HG03175 (cell line): ENCODE data around the gene USP15.
A peak's percentile ranks its signal among the peaks of the same experiment; 100 is the strongest.

ENCODE experiments used
- ATAC-seq: cut with Tn5 transposase; IDR thresholded peaks from one replicate; pipeline ENCODE4 v1.9.1; 2021; ENCODE audit warnings: mild to moderate bottlenecking, moderate library complexity; ENCODE audit not compliant: unreplicated experiment

USP15 gene

DNA sequence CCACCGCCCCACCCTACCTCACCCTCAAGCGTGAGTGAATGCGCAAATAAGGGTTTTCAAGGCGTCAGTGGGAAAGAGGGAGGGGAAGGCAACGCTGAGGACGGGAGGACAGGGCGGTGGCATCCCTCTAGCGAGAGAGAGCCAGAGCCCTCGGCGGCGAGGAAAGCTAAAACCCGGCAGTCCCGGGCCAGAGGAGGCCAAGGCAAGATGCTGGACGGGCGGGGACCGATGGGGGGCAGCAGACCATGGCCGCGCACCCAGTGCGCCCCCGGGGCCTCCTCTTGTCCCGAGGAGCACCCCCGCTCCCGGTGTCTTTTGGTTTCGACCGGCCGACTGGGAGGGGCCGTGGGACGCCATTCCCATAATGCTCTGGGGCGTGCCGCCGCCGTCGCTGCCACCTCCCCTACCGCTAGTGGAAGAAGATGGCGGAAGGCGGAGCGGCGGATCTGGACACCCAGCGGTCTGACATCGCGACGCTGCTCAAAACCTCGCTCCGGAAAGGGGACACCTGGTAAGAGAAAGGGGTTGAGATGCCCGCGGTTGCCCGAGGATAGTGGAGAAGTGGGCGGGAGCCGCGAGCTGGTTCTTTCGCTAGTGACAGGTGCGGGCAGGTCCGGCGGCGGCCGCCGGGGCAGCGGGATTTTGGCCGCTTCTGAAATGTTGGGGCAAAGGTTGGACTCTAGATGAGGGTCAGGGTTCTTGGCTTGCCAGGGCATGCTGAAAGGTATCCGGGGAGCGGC is at the start of gene USP15:
Gene USP15, plus strand, starts transcription at position 412 of the 740 bp plus-strand sequence. Its CDS starts 11 bp downstream, at position 423.
- peak; percentile 76 for ATAC-seq

DNA sequence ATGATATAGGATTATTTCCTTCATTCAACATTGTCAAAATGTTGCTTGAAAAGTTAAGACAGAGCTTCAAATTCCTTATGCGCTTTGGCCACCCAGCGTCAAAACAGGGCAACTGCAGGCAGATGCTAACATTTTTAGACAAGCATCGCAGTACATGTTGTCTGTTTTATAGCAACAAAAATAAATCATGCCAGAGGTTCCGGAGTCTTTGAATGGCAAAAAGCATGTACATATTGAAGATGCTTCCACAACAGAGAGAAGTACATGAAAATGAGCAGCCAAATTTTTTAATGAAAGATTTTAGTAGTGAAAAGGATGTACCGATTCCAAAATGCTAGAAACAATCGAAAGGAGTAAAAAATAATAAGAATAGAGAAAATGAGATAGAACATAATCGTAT is 49.8 kb upstream of the USP15 start:
- ATAC-seq, result no peak

DNA sequence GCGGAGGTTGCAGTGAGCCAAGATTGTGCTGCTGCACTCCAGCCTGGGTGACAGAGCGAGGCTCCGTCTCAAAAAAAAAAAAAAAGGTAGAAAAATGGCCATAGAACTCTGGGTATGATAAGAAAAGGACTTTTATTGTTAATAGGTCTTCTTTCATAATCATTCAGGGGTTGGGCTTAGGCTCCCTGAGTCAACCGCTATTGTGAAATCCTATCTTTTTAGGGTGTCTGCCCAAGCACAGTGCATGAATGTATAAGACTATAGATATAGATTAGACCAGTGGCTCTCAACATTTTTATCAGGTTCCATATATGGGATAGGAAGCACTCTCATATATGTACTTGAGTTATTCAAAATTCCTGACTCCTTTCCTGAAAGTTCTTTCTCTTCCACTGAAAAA is 48.7 kb upstream of the USP15 start:
- no peak for ATAC-seq

DNA sequence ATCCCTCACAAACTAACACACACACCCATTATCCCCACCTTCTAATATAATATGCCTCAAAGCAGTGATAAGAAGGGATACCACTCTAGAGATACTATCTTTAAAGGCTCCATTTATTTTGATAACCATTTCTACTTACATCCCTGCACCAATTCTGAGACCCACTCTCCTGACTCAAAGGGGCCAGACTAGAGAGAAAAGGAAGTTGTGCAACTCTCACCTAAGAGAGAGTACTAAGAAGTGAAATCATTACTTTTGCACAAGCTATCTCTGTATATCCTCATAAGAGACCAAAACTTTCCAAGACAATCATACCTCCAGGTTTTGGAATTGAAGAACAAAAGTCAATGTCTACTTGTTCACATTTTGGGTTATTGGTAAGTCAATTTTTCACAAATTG is 45.4 kb upstream of the USP15 start:
- no peak for ATAC-seq

DNA sequence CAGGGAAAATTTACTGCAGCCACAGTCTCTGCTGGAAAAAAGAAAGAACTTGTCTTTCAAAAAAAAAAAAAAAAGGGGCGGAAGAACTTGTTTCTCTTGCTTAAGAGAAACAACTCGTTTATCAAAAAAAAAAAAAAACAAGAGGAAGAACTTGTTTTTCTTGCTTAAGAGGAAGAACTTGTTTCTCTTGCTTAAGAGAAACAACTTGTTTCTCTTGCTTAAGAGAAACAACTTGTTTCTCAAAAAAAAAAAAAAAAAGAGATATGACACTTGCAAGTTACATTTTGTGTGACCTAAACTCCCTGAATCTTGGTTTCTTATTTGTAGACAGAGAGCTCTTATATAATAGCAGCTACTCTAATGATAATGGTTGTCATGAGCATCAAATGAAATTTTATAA is 44.7 kb upstream of the USP15 start:
- no peak for ATAC-seq

DNA sequence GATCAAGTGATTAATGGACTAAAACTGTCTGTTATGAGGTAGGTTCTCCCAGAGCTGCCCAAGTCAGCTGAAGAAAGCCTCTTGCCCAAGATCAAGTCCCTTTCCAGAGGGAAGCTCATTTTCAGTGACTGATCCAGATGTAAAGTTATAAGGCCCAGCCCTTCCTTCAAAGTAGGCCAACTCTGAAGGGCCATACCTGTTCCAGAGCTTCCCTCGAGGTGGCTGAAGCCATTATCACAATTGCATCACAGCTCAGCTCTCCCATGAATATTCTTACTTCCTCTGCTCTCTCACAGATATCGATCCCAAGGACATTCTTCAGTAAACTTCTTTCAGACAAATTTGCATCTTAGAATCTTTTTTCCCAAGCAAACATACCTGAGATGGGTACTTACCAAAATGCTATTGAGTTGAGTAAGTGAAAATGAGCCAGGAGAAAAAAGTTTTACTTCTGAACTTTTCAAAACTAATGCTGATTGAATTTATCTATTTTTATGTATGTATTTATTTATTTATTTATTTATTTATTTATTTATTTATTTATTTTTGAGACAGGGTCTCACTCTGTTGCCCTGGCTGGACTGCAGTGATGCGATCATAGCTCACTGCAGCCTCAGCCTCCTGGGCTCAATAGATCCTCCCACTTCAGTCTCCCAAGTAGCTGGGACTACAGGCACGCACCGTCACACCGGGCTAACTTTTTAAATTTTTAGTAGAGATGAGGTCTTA is 42.6 kb upstream of the USP15 start:
- no peak for ATAC-seq

DNA sequence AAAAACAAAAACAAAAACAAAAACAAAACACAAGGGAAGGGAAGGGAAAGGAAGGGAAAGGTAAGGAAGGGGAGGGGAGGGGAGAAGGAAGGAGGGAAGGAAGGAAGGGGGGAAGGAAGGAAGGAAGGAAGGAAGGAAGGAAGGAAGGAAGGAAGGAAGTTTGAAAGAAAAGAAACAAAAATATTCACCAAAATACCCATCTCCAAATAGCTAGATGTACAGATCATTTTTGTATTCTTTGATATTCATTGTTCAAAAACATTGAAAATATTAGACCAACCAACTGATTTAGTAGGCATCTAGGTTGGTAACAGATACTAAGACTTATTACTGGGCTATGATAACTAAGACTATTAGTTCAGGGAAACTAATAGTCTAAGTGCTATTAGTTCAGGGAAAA is 39.1 kb upstream of the USP15 start:
- no peak for ATAC-seq

DNA sequence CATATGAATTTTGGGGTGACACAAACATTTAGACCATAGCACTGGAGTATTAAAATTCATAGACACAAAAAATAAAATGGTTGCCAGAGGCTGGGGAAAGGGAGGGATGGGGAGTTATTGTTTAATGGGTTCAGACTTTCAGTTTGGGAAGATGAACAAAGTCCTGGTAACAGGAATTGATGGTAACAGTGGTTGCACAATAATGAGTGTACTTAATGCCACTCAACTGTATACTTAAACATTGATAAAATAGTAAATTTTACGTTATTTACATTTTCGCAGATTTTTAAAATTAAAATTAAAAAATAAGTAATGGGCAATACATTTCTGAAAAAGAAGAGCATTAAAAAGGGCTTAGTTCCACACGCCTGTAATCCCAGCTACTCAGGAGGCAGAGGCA is 35.6 kb upstream of the USP15 start:
- no peak for ATAC-seq

DNA sequence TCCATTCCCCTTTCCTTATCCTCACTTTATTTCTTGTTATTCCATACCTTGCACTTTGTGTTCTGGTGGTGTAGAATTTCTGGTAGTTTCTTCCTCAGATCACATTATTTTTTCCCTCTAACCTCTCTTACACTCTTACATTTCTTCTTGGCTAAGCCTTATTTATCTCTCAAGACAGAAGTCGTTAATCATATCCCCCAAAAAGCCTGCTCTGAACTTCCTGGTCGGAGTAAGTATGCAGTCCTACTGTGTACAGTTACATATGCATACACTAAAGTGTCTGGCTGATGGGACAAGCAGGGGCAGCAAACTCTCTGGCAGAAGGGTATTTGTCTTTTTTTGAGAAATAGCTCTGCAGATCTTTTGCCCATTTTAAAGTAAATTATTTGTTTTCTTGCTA is 33.1 kb upstream of the USP15 start:
- no peak for ATAC-seq

DNA sequence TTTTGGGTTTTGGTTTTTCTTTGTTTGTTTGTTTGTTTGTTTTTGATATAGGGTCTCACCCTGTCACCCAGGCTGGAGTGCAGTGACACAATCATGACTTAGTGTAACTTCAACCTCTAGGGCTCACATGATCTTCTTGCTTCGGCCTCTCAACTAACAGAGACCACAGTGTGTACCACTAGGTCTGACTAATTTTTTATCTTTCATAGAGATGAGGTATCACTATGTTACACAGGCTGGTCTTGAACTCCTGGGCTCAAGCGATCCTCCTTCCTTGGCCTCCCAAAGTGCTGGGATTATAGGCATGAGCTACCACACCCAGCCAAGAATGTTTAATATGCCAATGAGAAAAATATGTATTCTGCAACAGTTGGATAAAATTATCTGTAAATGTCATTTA is 29.6 kb upstream of the USP15 start:
- no peak for ATAC-seq

DNA sequence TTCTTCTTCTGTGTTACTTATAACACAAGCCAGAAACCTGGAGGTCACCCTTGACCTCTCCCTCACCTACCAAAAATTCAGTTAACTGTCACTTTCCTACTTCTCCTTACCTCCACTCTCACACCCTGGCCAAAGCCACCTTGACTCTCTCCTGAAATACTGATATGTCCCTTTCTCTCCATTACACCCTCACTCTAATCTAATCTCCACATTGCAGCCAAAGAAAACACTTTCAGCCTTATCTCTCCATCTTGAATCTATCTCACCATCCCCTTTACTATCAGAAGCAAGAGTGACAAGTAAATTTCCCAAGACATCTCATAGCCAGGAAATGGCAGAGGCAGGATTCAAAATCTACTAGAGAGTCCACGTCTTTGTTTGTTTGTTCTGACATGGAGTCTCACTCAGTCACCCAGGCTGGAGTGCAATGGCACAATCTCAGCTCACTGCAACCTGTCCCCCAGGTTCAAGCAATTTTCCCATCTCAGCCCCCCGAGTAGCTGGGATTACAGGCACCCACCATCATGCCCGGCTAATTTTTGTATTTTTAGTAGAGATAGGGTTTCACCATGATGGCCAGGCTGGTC is 28.0 kb upstream of the USP15 start:
- no peak for ATAC-seq

DNA sequence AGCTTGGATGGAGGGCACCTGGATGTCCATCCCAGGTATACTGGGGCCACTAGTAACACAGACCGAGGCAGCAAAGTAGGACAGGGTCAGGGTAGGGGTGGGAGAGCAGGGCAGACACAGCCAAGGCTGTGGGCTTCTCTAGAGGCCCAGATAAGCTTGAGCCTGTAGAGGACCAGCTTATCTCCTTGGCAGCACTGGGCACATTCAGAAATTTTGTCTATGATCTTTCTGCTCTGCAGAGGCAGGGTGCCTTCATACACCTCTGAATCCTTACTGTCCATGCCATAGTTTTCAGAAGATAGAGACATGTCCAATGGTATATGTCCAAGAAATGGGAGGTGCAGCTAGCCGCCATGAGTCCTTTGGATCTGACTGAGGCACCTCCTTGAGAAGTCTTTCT is 26.4 kb upstream of the USP15 start:
- no peak for ATAC-seq

DNA sequence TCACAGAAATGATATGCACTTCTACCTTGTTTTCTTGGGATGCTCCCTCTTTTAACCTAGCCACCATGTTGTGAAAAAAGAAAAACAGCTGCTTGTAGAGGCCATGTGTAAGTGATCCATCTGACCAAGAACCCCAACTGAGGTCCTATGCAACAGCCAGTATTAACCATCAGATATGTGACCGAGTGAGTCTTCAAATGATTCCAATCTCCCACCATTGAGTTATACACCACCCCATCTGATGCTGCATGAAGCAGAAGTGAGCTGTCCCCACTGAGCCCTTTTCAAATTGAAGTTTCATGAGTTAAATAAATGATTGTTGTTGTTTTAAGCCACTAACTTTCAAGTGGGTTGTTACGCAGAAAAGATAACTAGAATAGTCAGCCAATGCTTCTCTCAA is 20.6 kb upstream of the USP15 start:
- ATAC-seq, result no peak

DNA sequence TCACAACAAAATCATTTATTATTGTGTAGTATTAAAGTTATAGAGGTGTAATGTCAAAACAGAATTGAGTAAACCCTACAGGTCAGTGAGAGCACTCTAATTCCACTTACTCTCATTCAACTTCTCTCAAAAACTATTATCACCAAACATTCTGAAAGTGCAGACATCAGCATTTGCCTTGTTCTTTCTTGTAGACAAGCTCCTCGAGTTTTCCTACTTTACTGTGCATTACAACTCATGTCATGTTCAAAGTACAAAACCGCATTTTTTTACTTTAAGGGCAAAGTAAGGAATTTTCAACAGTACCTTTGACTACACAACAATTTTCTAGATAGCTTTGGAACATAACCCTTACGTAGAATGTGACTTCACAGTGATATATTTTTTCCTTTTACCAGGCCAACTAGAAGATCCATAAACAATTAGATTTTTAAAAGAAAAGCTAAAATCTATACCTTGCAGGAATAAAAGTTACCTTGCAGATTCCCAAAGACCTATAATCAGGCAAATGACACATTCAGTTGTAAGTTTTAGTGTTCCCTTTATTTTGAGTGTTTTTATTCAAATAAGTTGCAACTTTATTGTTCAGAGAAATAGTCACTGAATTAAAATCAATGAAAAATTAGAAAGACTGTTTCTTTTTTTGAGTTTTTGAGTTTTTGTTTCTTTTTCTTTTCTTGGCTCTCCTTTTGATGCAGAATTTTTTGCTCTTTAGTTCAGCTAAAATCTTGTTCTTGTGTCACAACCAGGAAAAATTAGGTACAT is 12.7 kb upstream of the USP15 start:
- no peak for ATAC-seq

DNA sequence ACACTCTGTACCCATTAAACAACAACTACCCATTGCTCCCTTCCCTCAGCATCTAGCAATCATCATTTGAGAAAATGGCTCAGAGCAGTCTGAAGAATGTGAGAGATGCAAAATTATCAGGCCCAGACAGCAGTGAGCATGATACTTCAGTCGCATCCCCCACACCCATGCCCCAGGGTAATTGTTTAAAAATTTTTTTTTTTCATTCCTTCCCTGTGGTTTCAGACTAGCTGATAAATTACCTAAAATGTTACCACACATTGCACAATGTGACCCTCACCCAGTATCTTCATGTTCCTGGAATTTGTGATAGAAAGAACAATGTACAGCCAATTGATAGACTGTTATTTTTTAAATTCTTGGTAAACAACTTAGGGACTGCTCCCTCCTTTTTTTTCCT is 11.3 kb upstream of the USP15 start:
- no peak for ATAC-seq

DNA sequence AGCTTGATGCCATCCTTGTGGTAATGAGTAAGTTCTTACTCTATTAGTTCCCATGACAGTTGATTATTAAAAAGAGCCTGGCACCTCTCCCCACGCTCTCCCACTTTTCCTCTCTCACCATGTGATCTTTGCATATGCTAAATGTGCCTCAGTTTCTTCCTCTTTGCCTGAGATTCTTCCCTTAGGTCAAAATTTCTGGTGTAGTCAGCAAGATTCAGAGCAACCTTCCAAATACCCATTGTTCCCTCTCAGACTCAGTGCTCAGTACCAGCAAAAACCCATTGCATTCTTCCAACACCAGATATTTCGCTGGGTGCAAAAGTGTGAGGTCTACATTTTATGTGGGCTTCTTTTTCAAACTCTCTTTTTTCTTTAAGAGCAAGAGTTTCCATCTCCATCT is 10.8 kb upstream of the USP15 start:
- ATAC-seq, result no peak

DNA sequence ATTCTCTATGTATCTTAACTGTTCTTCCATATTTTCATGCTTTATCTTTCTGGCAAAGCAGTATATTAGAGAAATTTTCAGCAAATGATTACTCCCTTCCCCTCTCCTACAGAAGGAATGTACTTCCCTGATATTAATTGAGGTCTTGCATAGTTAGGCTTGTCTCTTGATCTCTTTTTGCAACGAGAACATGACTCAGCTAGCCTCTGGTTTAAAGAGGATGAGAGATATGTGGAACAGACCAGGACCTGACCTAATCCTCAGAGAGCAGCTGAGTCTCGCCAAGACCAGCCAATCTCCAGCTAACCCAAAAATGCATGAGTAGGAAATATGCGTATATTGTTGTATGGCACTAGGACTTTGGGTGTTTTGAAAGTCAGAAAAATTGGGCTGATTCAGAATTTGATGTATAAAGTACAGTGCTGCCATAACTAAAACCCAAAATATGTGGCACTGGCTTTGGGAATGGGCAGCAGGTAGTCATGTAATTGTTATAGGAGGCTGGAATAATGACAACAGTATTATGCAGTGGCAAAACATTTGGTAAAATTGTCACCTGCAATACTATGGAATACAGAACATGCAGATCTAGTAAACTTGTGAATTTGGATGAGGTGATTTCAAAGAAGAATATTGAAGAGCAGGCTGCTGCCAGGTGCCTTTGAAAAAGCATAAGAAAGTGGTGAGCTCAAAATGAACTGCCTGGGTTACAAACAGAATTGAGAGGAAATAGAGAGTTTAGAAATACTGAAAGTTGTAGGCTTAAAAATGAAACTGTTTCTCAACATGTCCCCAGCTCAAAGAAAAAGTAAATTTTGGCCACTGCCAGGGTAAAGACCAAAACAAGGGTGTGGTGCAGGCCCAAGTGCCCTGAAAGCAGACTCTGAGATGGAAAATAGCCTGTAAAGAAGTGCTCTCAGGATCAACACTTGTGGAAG is 9.3 kb upstream of the USP15 start:
- peak; percentile 95 for ATAC-seq

DNA sequence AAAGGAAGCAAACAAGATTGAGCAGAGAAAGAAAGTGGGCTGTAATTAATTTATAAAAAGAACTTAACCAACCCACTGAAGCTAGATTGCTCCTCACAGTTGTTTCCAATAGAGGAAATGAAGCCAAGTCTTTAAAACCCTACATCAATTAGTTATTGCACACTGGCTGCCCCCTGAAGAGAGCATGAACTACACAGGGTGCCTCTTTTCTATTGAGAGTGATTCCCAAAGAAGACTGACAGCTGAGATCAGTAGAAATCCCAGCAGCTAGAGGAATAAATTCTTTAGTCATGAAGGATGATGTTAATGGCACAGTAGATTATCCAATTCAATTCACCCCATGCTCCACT is 8.6 kb upstream of the USP15 start:
- peak; percentile 43 for ATAC-seq

DNA sequence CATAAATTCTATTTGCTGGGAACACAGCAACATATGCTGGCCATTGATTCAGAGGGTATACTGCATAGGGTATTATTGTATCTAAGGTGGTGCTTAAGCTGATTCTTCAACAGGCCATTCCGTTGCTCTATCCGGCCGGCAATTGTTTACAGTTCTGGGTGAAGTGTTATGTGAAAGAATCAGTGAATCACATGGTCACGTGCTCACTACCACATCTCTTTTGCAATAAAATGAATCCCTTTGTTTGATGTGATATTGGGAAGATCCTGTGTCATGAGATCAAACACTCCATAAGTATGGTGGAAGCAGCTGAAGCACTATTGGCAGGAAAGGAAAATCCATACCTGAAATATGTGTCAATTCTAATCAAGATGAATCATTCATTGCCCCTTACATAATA is 7.6 kb upstream of the USP15 start:
- no peak for ATAC-seq

DNA sequence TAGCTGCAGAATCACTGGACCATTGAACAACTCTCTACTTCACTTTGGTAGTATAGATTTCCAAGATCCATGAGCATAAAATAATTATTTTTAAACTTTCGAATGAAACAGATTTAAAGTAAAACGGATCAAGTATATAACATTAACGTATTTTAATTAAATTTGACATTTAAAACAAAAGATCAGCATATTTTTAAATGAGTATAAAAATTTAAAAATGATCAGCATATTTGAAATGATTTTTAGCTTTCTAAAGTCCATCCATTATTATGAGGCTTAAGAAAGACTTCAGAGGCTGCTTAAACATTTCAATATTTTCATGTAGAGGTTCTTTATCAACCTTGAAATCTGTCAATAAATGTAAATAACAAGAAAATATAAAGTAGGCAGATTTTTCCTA is 5.2 kb upstream of the USP15 start:
- no peak for ATAC-seq
